A549 (cell line): Measurements from ENCODE around the gene MFN2. TPM values are rescaled to one million over a fixed set of nuclear protein-coding genes. Genes with fewer than 3 reads are reported as not detected.
A peak's percentile ranks its signal among the peaks of the same experiment; 100 is the strongest.

Source experiments
- ATAC-seq, 2 experiments: fragments of 200-7000 bp in 1 of 2; fragments of >200 bp in 1 of 2; cut with Nextera tagmentation in 1 of 2; cut with Tn5 transposase in 1 of 2; 3 replicates each; pipeline versions ENCODE4 v1.8.0 to v1.9.1; 2018 to 2020; ENCODE audit warnings: mild to moderate bottlenecking in 1 of 2, moderate library complexity in 1 of 2
- CTCF ChIA-PET: fragments of 300-600 bp; sonication (Branson Sonifier 250); formaldehyde crosslinking; extraction: SDS; loops from one replicate; lab custom pipeline; 2021; ENCODE audit warnings: antibody characterized with exemption, inconsistent platforms; lab: Yijun Ruan, JAX
- POLR2A ChIA-PET: fragments of 350-600 bp; formaldehyde crosslinking; extraction: SDS; loops from one replicate; lab custom pipeline; 2021; ENCODE audit warnings: antibody characterized with exemption, inconsistent platforms; lab: Yijun Ruan, JAX
- DNase-seq, 2 experiments: peaks; one replicate each; pipeline versions ENCODE4 v3.0.0 to v3.0.0-alpha.2; 2011 to 2016; ENCODE audit warnings: low read depth in 1 of 2, low spot score in 1 of 2
- FAIRE-seq: peaks from 2 replicates; lab custom pipeline; 2011; peaks lifted over from hg19 to GRCh38; lab: Jason Lieb, UNC
- H3K27ac ChIP-seq, 2 experiments: fragments of >200 bp; sonication (Bioruptor Twin); formaldehyde crosslinking; 3 replicates each; pipeline ENCODE4 v1.5.1; 2016 to 2017
- H3K4me1 ChIP-seq: fragments of >200 bp; sonication (Bioruptor Twin); formaldehyde crosslinking; 3 replicates; pipeline ENCODE4 v1.6.1; 2016
- H3K4me2 ChIP-seq: fragments of >200 bp; sonication (Bioruptor Twin); formaldehyde crosslinking; 3 replicates; pipeline ENCODE4 v1.6.1; 2016
- H3K4me3 ChIP-seq: fragments of >200 bp; sonication (Bioruptor Twin); formaldehyde crosslinking; 3 replicates; pipeline ENCODE4 v1.5.1; 2016
- H3K9me3 ChIP-seq: fragments of >200 bp; sonication (Bioruptor Twin); formaldehyde crosslinking; 3 replicates; pipeline ENCODE4 v1.6.1; 2016
- ATOH8 ChIP-seq: fragments of 250-450 bp; sonication (Bioruptor Pico); IDR thresholded peaks from 2 replicates; pipeline ENCODE4 v1.5.0; 2020; ENCODE audit warnings: low read depth, mild to moderate bottlenecking, moderate library complexity
- BHLHE40 ChIP-seq: IDR thresholded peaks from 2 replicates; pipeline ENCODE4 v1.6.1; 2012; ENCODE audit warnings: low read depth, low read length, inconsistent platforms
- CHD4 ChIP-seq: fragments of 200-600 bp; sonication (generic); IDR thresholded peaks from 2 replicates; pipeline ENCODE4 v1.6.1; 2016; ENCODE audit warnings: antibody characterized with exemption, mild to moderate bottlenecking, borderline replicate concordance
- CTCF ChIP-seq: fragments of >200 bp; sonication (Bioruptor Twin); formaldehyde crosslinking; IDR thresholded peaks from 3 replicates; pipeline ENCODE4 v1.5.1; 2016
- ESRRA ChIP-seq: fragments of 150-350 bp; IDR thresholded peaks from 2 replicates; pipeline ENCODE4 v1.6.1; 2014; ENCODE audit warnings: mild to moderate bottlenecking, low read length, borderline replicate concordance
- FOSB ChIP-seq: fragments of 250-450 bp; sonication (Bioruptor Pico); IDR thresholded peaks from 2 replicates; pipeline ENCODE4 v1.5.0; 2020; ENCODE audit warnings: mild to moderate bottlenecking, moderate library complexity
- FOSL2 ChIP-seq, 2 experiments: fragments of 450-650 bp in 1 of 2; fragments of >200 bp in 1 of 2; sonication (Bioruptor Twin) in 1 of 2; formaldehyde crosslinking; IDR thresholded peaks; 2 replicates each; pipeline versions ENCODE4 v1.5.0 to v1.6.1; 2016 to 2020; ENCODE audit warnings: mild to moderate bottlenecking in 1 of 2, moderate library complexity in 1 of 2
- FOXS1 ChIP-seq: fragments of 250-450 bp; sonication (Bioruptor Pico); IDR thresholded peaks from 2 replicates; pipeline ENCODE4 v1.5.0; 2020; ENCODE audit warnings: mild to moderate bottlenecking, moderate library complexity
- GATA3 ChIP-seq: IDR thresholded peaks from 2 replicates; pipeline ENCODE4 v1.6.1; 2012; ENCODE audit warnings: borderline replicate concordance
- HEYL ChIP-seq: fragments of 250-450 bp; sonication (Bioruptor Pico); IDR thresholded peaks from 2 replicates; pipeline ENCODE4 v1.8.0; 2021; ENCODE audit warnings: mild to moderate bottlenecking, moderate library complexity
- MAFK ChIP-seq: fragments of 450-650 bp; IDR thresholded peaks from 2 replicates; pipeline ENCODE4 v1.6.1; 2014; ENCODE audit not compliant: partially characterized antibody
- MYC ChIP-seq: IDR thresholded peaks from 2 replicates; pipeline ENCODE4 v1.6.1; 2012; ENCODE audit warnings: mild to moderate bottlenecking, inconsistent platforms, low read length, improper control_type of control experiment, borderline replicate concordance
- NR3C1 ChIP-seq: fragments of >200 bp; sonication (Bioruptor Twin); formaldehyde crosslinking; IDR thresholded peaks from 3 replicates; pipeline ENCODE4 v1.6.1; 2017
- RAD21 ChIP-seq, 2 experiments: fragments of >200 bp in 1 of 2; sonication (Bioruptor Twin) in 1 of 2; formaldehyde crosslinking in 1 of 2; IDR thresholded peaks in 1 of 2; conservative IDR thresholded peaks in 1 of 2; 2 replicates in 1 of 2; 3 replicates in 1 of 2; pipeline ENCODE4 v1.6.1; 2012 to 2018; ENCODE audit warnings: inconsistent platforms in 1 of 2
- RARB ChIP-seq: fragments of 250-450 bp; sonication (Bioruptor Pico); IDR thresholded peaks from 2 replicates; pipeline ENCODE4 v1.8.0; 2021; ENCODE audit warnings: mild to moderate bottlenecking, moderate library complexity
- RCOR1 ChIP-seq: fragments of 150-350 bp; IDR thresholded peaks from 2 replicates; pipeline ENCODE4 v1.6.1; 2014; ENCODE audit warnings: antibody characterized with exemption, low read length, low read depth
- REST ChIP-seq: fragments of 200-600 bp; sonication (generic); IDR thresholded peaks from 2 replicates; pipeline ENCODE4 v1.6.1; 2016; ENCODE audit warnings: antibody characterized with exemption, mild to moderate bottlenecking, moderate library complexity
- SREBF2 ChIP-seq: fragments of 450-650 bp; IDR thresholded peaks from 2 replicates; pipeline ENCODE4 v1.6.1; 2014; ENCODE audit warnings: mild to moderate bottlenecking, moderate library complexity
- WGBS: methylation state at CpG from one replicate; pipeline ENCODE4 v1.1.6; 2017; ENCODE audit errors: missing lambda C conversion rate; 5-methylcytosine and 5-hydroxymethylcytosine counted together
- polyA plus RNA-seq, 4 experiments: library from polyadenylated mRNA; depleted of rRNA in 3 of 4; stranded (reverse); fragments of >200 nt; fragmentation: RNase III in 1 of 4; extraction: RNeasy Plus Mini Kit Qiagen cat#74134 plus additional on column Dnase treatment in 1 of 4; gene quantifications; 2 replicates in 3 of 4; 3 replicates in 1 of 4; pipeline ENCODE4 v1.2.3, GENCODE V29; 2011 to 2017
- TF ChIP-seq, protein P1 (sequence below): IDR thresholded peaks from 2 replicates; pipeline ENCODE4 v1.6.1; 2012
- TF ChIP-seq, protein P2 (sequence below): fragments of >200 bp; sonication (Bioruptor Twin); formaldehyde crosslinking; IDR thresholded peaks from 2 replicates; pipeline ENCODE4 v1.6.1; 2016

MFN2 gene
- polyA plus RNA-seq, 2 of the 4 experiments (the other 2 are of a cell fraction), result 34.7 to 36.8 TPM

GRCh38 chr1:12047120-12047876 lies 67.1 kb downstream of the MFN2 start (continued):
- TF ChIP-seq CTCF, result no peak
- TF ChIP-seq MYC, result no peak
- no peak for TF ChIP-seq SREBF2
- no peak for TF ChIP-seq CHD4
- TF ChIP-seq RCOR1, result no peak
- TF ChIP-seq, protein P1, sequence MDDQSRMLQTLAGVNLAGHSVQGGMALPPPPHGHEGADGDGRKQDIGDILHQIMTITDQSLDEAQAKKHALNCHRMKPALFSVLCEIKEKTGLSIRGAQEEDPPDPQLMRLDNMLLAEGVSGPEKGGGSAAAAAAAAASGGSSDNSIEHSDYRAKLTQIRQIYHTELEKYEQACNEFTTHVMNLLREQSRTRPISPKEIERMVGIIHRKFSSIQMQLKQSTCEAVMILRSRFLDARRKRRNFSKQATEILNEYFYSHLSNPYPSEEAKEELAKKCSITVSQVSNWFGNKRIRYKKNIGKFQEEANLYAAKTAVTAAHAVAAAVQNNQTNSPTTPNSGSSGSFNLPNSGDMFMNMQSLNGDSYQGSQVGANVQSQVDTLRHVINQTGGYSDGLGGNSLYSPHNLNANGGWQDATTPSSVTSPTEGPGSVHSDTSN, result no peak
- TF ChIP-seq MAFK, result no peak

DNA sequence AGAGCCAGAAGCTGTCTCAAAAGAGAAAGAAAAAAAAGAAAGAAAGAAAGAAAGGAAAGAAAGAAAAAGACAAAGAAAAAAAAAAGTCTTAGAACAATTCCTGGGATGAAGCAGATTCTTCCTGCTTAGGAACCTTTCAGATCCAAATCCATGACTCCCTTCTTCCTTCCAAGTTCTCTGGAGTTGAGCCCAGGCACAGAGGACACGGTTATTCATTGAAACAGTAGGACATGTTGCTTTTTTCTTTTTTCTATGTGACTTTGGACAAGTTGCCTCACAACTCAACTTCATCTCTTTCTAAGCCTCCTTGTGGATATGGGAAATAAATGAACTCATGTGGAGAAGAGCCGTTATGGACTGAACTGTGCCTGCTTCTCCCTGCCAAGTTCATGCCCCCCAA lies 68.1 kb downstream of the MFN2 start:
- no peak overlapping the region for H3K4me2 ChIP-seq
- peaks cover 8% of the 10 kb centered on the region; the same call in 1 of the 3 replicates for H3K4me1 ChIP-seq
- TF ChIP-seq NR3C1 (no peak), RAD21 (conservative IDR thresholded peaks at IDR 0.05 in 1 of 2, IDR thresholded peaks at IDR 0.05 in 1 of 2) (no peak), HEYL (CRISPR knock-in tag) (no peak), MAFK (no peak)
- TF ChIP-seq, protein P2, sequence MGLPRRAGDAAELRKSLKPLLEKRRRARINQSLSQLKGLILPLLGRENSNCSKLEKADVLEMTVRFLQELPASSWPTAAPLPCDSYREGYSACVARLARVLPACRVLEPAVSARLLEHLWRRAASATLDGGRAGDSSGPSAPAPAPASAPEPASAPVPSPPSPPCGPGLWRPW, result no peak
- no peak overlapping the region for H3K27ac ChIP-seq
- POLR2A ChIA-PET, result no interaction called here
- FAIRE-seq, result no peak
- H3K9me3 ChIP-seq, result no peaks in the 10 kb centered on the region
- DNase-seq, result no peak
- 47% methylated on average over 2 of the region's 2 CpGs for WGBS
- no peak overlapping the region for H3K4me3 ChIP-seq
- CTCF ChIA-PET, result no interaction called here
- no peak for ATAC-seq

GRCh38 chr1:12049616-12050015 lies 69.4 kb downstream of the MFN2 start:
- Histone ChIP-seq H3K4me1 (peaks cover 8% of the 10 kb centered on the region; the same call in 1 of the 3 replicates), H3K9me3 (no peaks in the 10 kb centered on the region), H3K27ac (no peak overlapping the region), H3K4me2 (no peak overlapping the region), H3K4me3 (no peak overlapping the region)
- peak in 1 of 2 experiments; percentile 56; a peak in 3 of 6 replicates for ATAC-seq
- TF ChIP-seq FOSL2 (IDR thresholded peaks at IDR 0.05) (no peak), FOSL2 (CRISPR knock-in tag; IDR thresholded peaks at IDR 0.05) (no peak), ESRRA (no peak)
- no peak for DNase-seq
- ChIA-PET CTCF (interaction anchor here (2.9 kb wide), 1 partner anchor 9 kb away, joined by 12 read pairs; no protein-coding TSS in a partner anchor), POLR2A (no interaction called here)
- no peak for FAIRE-seq
- WGBS, result 40% methylated on average over 4 of the region's 4 CpGs

- Histone ChIP-seq H3K4me2 (no peak overlapping the region), H3K4me3 (no peak overlapping the region), H3K9me3 (no peaks in the 10 kb centered on the region), H3K4me1 (peaks cover 8% of the 10 kb centered on the region; the same call in 1 of the 3 replicates), H3K27ac (no peak overlapping the region)
- WGBS, result 67% methylated on average over 1 of the region's 1 CpG
- no peak for ATAC-seq
- CTCF ChIA-PET, result interaction anchor here (0.7 to 2.9 kb wide), 4 partner anchors 10 to 73 kb away, joined by 3 to 12 read pairs (median 4); no protein-coding TSS in a partner anchor
- FAIRE-seq, result no peak
- no peak for DNase-seq
- POLR2A ChIA-PET, result interaction anchor here (0.7 kb wide), 1 partner anchor 143 kb away, joined by 3 read pairs; no protein-coding TSS in a partner anchor
- TF ChIP-seq BHLHE40 (no peak), FOSL2 (IDR thresholded peaks at IDR 0.05) (no peak), FOSL2 (CRISPR knock-in tag; IDR thresholded peaks at IDR 0.05) (no peak), FOSB (CRISPR knock-in tag) (no peak), REST (no peak), RARB (no peak), FOXS1 (CRISPR knock-in tag) (no peak), ATOH8 (CRISPR knock-in tag) (no peak), GATA3 (no peak)
- TF ChIP-seq, protein P2, result no peak
Measured at GRCh38 chr1:12051361-12051760, 71.1 kb downstream of the MFN2 start.
